ENCODE measurements around the gene GOSR1. TPM values are rescaled to one million over a fixed set of nuclear protein-coding genes. Genes with fewer than 3 reads are reported as not detected.
"Not testable (repeated sequence)": the region's sequence is repeated elsewhere in the genome, so short reads cannot be mapped to it uniquely, and the experiment has no call there.

GOSR1 gene
- total RNA-seq, 1 donor from 2014 or later: 38.9 TPM

DNA sequence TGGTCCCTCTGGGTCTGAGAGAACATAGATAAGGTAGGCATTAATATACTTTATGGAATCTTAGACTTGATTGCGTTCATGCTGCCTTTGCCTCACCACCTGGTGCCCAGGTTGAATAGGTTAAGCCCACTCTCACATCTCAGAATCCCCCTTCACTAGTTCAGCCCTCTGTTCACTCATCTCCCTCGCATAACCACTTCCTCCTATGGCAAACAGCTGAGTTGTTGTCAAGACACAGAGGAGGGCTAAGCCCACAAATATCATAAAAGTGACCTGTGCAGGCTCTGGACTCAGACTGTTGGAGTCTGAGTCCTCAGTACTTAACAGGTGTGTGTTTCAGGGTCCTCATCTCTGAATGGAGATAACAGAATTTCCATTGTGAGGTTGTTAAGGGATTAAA lies 55.7 kb downstream of the GOSR1 start:
- Histone ChIP-seq H3K4me3 (no peak overlapping the region), H4K20me1 (ENCODE audit: low read depth) (no peaks in the 10 kb centered on the region), H3K4me2 (no peak overlapping the region), H3K79me2 (ENCODE audit: low read depth) (no peaks in the 10 kb centered on the region), H3K9me3 (ENCODE audit: low read depth) (no peaks in the 10 kb centered on the region), H3F3A (ENCODE audit: low read depth) (no peaks in the 10 kb centered on the region), H3K27me3 (no peaks in the 10 kb centered on the region), H3K27ac (no peak overlapping the region), H2AFZ (replicated peaks) (no peak overlapping the region), H3K4me1 (no peaks in the 10 kb centered on the region), H3K9ac (no peak overlapping the region), H3K36me3 (no peaks in the 10 kb centered on the region)
- H3K27ac Mint-ChIP-seq: no peak overlapping the region
- peaks cover 6% of the 10 kb centered on the region for H3K4me1 Mint-ChIP-seq
- no peak for DNase-seq (ENCODE audit: low spot score)
- no peaks in the 10 kb centered on the region for H3K9me3 Mint-ChIP-seq
- TF ChIP-seq EZH2phosphoT487 (IDR thresholded peaks at IDR 0.05) (no peak), EZH2 (IDR thresholded peaks at IDR 0.05) (no peak)
- TF ChIP-seq, protein P1, sequence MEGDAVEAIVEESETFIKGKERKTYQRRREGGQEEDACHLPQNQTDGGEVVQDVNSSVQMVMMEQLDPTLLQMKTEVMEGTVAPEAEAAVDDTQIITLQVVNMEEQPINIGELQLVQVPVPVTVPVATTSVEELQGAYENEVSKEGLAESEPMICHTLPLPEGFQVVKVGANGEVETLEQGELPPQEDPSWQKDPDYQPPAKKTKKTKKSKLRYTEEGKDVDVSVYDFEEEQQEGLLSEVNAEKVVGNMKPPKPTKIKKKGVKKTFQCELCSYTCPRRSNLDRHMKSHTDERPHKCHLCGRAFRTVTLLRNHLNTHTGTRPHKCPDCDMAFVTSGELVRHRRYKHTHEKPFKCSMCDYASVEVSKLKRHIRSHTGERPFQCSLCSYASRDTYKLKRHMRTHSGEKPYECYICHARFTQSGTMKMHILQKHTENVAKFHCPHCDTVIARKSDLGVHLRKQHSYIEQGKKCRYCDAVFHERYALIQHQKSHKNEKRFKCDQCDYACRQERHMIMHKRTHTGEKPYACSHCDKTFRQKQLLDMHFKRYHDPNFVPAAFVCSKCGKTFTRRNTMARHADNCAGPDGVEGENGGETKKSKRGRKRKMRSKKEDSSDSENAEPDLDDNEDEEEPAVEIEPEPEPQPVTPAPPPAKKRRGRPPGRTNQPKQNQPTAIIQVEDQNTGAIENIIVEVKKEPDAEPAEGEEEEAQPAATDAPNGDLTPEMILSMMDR (IDR thresholded peaks at IDR 0.05): no peak
- H3K4me3 Mint-ChIP-seq: no peak overlapping the region
- peaks cover 3% of the 10 kb centered on the region for H3K27me3 Mint-ChIP-seq (ENCODE audit: insufficient read depth, low read depth)
- H3K36me3 Mint-ChIP-seq: no peaks in the 10 kb centered on the region

DNA sequence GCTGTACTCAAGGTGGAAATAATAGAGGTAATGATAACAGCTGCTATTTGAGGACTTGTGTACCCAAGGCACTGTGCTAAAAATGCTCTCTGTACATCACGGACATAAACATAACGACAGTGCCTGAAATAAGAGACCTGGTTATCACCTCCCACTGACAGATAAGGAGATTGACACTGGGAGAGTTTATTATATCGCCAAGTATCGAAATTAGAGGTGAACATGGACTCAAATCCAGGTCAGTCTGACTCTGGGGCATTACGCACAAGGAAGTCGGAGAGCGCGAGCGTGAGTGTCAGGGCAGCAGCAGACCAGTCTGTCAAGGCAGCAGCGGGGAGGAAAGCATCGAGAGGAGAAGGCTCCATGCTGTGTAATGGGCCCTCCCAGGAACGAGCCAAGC lies 57.1 kb downstream of the GOSR1 start:
- Histone ChIP-seq H3K79me2 (ENCODE audit: low read depth) (no peaks in the 10 kb centered on the region), H3F3A (ENCODE audit: low read depth) (no peaks in the 10 kb centered on the region), H3K9ac (no peak overlapping the region), H3K9me3 (ENCODE audit: low read depth) (no peaks in the 10 kb centered on the region), H3K4me3 (no peak overlapping the region), H3K27ac (no peak overlapping the region), H4K20me1 (ENCODE audit: low read depth) (no peaks in the 10 kb centered on the region), H3K4me2 (no peak overlapping the region), H3K36me3 (no peaks in the 10 kb centered on the region), H3K4me1 (no peaks in the 10 kb centered on the region), H2AFZ (replicated peaks) (no peak overlapping the region), H3K27me3 (no peaks in the 10 kb centered on the region)
- TF ChIP-seq EZH2phosphoT487 (IDR thresholded peaks at IDR 0.05) (no peak), EZH2 (IDR thresholded peaks at IDR 0.05) (no peak)
- TF ChIP-seq, protein P1 (IDR thresholded peaks at IDR 0.05): no peak
- H3K27ac Mint-ChIP-seq: no peak overlapping the region
- H3K36me3 Mint-ChIP-seq: no peaks in the 10 kb centered on the region
- H3K9me3 Mint-ChIP-seq: no peaks in the 10 kb centered on the region
- peaks cover 3% of the 10 kb centered on the region for H3K27me3 Mint-ChIP-seq (ENCODE audit: insufficient read depth, low read depth)
- no peak for DNase-seq (ENCODE audit: low spot score)
- peaks cover 6% of the 10 kb centered on the region for H3K4me1 Mint-ChIP-seq
- no peak overlapping the region for H3K4me3 Mint-ChIP-seq

DNA sequence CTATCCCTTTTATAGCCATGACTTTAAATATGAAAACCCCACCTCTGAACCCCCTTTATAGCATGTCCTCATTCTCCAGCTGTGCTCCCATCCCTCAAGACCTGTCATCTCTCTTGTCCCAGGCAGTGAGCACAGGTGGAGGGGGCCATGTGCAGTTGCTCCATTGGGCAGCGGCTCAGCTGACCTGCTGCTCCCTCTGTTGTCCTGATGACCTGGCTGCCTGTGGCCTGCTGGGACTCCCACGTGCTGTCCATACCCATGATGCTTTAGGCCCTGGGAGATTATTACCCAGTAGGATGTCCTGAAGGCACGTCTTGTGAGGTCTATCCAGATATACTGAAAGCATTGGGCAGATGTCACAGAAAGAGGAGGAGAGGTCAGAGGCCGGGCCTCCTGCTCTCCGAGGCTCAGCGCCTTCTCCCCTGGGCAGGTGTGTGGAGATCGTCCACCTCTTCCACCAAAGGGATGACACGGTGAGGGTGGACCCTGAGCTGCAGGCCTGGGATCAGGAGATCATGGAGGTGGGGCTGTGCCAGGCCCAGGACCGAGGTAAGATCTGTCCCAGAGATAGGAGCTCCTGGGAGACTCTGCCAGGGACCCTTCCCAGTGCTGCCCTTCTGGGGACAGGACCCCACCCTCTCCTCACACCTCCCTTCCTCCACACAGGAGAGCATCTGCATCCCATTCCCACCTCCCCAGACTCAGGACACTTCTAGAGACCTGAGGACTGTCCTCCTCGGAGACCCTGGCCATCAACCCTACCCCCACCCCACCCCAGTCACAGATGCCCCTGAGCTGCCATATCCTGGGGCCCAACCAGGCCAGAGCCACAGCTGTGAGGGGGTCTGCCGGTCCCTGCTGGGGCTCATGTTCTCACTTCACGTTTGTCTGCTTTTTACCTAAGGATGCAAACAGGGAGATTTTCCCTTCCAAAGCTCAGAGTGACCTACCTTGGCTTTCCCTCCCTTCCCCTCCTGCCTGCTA lies 58.0 kb downstream of the GOSR1 start:
- Mint-ChIP-seq H3K4me1 (peaks cover 6% of the 10 kb centered on the region), H3K4me3 (no peak overlapping the region)
- H3K4me2 ChIP-seq: no peak overlapping the region

DNA sequence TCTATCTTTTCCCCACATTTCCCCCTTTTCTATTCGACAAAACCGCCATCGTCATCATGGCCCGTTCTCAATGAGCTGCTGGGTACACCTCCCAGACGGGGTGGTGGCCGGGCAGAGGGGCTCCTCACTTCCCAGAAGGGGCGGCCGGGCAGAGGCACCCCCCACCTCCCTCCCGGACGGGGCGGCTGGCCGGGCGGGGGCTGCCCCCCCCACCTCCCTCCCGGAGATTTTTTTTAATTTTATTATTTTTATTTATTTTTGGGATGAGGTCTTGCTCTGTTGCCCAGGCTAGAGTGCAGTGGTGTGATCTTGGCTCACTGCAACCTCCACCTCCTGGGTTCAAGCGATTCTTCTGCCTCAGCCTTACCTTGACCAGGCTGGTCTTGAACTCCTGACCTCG lies 59.6 kb downstream of the GOSR1 start:
- H3K4me1 ChIP-seq; H3K36me3 Mint-ChIP-seq; H3K27ac Mint-ChIP-seq; H3K4me3 ChIP-seq; H2AFZ ChIP-seq (replicated peaks); H3K27ac ChIP-seq; H3K9ac ChIP-seq; H3K4me2 ChIP-seq; H3K27me3 ChIP-seq; H3K27me3 Mint-ChIP-seq (ENCODE audit: insufficient read depth, low read depth); H4K20me1 ChIP-seq (ENCODE audit: low read depth); H3K9me3 Mint-ChIP-seq; H3K4me1 Mint-ChIP-seq; H3K4me3 Mint-ChIP-seq; H3K9me3 ChIP-seq (ENCODE audit: low read depth); H3K79me2 ChIP-seq (ENCODE audit: low read depth); H3F3A ChIP-seq (ENCODE audit: low read depth); H3K36me3 ChIP-seq; DNase-seq (ENCODE audit: low spot score): not testable (repeated sequence)

More for the DNA sequence above, 58.0 kb downstream of the GOSR1 start:
- Histone ChIP-seq H3K9ac (no peak overlapping the region), H2AFZ (replicated peaks) (no peak overlapping the region), H3K79me2 (ENCODE audit: low read depth) (no peaks in the 10 kb centered on the region), H3K9me3 (ENCODE audit: low read depth) (no peaks in the 10 kb centered on the region), H3K36me3 (no peaks in the 10 kb centered on the region), H3K27me3 (no peaks in the 10 kb centered on the region), H3K4me1 (no peaks in the 10 kb centered on the region), H3K4me3 (no peak overlapping the region), H3K27ac (no peak overlapping the region), H4K20me1 (ENCODE audit: low read depth) (no peaks in the 10 kb centered on the region), H3F3A (ENCODE audit: low read depth) (no peaks in the 10 kb centered on the region)
- Mint-ChIP-seq H3K27me3 (ENCODE audit: insufficient read depth, low read depth) (peaks cover 3% of the 10 kb centered on the region), H3K27ac (no peak overlapping the region), H3K9me3 (no peaks in the 10 kb centered on the region), H3K36me3 (no peaks in the 10 kb centered on the region)
- TF ChIP-seq, protein P1 (IDR thresholded peaks at IDR 0.05): no peak
- TF ChIP-seq EZH2phosphoT487 (IDR thresholded peaks at IDR 0.05) (no peak), EZH2 (IDR thresholded peaks at IDR 0.05) (no peak)
- DNase-seq (ENCODE audit: low spot score): no peak

DNA sequence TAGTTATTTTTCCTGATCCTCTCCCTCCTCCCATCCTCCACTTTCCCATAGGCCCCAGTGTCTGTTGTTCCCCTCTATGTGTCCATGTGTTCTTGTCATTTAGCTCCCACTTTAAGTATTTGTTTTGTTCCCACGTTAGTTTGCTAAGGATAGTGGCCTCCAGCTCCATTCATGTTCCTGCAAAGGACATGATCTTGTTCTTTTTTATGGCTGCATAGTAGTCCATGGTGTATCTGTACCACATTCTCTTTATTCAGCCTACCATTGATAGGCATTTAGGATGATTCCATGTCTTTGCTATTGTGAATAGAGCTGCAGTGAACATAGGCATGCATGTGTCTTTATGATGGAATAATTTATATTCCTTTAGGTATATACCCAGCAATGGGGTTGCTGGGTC lies 60.5 kb downstream of the GOSR1 start:
- H3F3A ChIP-seq (ENCODE audit: low read depth); H3K27me3 Mint-ChIP-seq (ENCODE audit: insufficient read depth, low read depth); H3K27me3 ChIP-seq; H4K20me1 ChIP-seq (ENCODE audit: low read depth); H3K36me3 ChIP-seq; H3K27ac Mint-ChIP-seq; H3K4me3 ChIP-seq; H2AFZ ChIP-seq (replicated peaks); H3K79me2 ChIP-seq (ENCODE audit: low read depth); H3K9me3 ChIP-seq (ENCODE audit: low read depth); H3K9ac ChIP-seq; H3K36me3 Mint-ChIP-seq; H3K4me1 ChIP-seq; H3K27ac ChIP-seq; H3K4me1 Mint-ChIP-seq; H3K4me2 ChIP-seq; DNase-seq (ENCODE audit: low spot score); H3K9me3 Mint-ChIP-seq: not testable (repeated sequence)
- H3K4me3 Mint-ChIP-seq: peak overlapping the region; percentile 5
